Activated CD4-positive, alpha-beta T cell treated with anti-CD3 and anti-CD28 coated beads for 48 hours (primary cell): Measurements from ENCODE around the gene SPOCK1.
"Not testable (repeated sequence)": the region's sequence is repeated elsewhere in the genome, so short reads cannot be mapped to it uniquely, and the experiment has no call there.

Experiments
- DNase-seq: peaks from one replicate; pipeline ENCODE4 v3.0.0-alpha.2; 2020

Gene SPOCK1

DNA sequence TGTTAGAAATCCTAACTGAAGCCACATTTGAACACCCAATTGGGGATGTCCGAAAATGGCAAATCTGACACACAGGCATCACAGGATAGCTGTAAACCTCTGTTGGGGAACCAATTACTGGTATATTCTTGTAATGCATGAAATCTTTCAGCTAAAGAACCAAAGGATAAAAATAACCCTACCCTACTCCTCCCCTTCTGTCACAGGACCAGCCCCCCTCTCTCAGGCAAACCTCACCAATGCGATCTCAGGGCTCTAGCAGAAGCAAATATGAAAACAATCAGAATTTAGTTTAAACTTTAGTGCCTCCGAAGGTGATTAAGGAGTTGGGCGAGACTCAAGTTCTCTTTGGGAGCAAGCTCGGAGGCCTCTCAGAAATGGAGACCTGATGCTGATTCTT, 499.3 kb downstream of the SPOCK1 start:
- no peak for DNase-seq

DNA sequence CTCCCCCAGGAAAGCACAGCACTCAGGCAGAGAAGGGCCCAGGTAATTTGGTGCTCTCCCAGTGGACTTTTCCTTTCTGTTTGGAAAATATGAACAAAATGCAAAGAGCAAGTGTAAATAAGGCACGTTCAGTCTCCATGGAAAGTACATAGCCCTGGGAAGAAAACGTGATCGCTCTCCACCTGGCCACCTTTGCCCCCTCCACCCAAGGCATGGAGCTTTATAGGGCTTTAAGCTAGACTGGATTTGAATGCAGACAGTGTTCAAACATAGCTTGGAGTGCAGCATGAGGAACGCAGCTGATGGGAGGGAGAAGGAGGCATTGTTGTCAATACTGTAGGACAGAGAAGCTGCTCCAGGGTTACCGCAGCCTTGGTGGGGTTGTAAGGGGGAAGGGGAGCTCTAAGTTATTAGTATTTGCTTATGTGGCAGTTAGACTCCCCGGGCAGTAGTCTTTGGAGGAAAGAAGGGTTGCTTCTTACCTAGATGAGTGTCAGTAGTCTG, 500.2 kb downstream of the SPOCK1 start:
- DNase-seq: no peak

DNA sequence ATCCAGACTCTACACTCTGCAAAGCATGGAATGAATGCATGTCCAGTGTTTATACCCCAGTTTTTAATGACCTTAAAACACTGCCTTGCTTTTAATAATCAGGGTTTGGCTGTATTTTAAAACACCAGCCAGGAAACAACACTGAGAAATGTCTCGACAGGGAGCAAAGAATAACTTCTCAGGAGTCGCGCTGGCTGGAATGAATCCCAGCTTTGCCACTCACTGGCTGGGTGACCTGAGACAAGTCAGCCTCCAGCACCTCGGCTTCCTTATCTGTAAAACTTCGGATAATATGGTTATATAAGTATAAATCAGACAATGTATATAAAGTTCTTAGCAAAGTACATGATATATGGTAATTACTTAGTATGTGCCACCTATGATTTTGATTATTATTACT, 505.0 kb downstream of the SPOCK1 start:
- DNase-seq: no peak

DNA sequence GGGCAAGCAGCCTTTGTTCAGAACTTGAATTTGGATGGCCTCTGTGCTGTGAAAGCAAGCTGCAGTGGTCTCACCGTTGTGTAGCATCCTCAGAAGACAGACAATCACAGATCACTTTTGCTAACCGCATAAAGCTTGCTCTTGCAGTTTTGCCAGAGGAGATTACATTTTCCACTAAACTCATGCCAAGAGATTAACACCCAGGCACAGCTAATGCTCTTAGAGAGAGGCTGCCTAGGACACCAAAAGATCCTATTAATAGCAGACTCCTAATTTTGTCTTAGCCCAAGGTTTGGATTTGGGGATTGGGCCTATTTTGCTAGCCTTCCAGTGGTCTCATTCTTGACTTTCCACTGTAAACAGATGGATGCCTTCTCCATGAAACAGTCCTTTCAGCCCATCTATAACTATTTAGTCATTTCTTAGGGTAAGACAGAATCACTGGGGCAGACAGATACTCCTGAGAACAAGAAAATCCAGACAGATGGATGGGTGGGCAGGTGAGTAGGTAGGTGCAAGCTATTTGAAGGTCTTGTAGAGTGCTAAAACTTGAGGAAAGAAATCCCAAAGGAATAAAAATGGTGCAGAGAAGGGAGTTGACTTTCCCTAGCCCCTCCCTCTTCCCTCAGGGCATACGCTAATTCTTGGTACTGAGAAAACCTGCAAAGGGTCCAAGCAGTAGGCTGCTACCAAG, 506.2 kb downstream of the SPOCK1 start:
- no peak for DNase-seq

DNA sequence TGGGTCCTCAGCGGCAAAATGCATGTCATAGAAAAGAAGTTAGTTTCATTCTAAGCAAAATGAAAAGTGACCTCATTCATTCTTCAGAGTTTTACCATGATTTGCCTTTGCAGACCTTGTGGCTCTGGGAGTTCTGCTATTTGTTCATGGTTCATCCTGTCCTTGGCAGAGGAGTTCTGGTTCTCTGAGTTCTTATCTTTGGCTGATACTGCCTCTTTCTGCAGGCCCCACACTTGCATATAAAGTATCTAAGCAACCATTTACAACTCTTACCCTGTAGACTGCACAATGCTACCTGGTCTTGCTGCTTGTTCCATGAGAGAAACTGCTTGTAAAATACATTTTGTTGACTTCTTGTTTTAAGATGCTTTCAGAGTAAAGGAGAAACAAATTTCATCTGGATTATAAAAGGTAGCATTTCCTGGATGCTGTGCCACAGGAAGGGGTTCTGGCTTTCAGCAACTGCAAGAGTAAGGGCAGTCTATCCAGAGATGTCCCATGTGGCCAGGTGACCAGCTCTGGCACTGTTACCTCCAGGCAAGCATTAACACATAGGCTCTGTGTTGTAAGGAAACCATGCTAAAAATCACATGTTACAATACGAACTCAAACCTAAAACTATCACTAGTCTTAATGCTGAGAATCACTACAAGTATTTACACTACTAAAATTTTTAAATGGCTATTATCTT, 513.2 kb downstream of the SPOCK1 start:
- DNase-seq: no peak

DNA sequence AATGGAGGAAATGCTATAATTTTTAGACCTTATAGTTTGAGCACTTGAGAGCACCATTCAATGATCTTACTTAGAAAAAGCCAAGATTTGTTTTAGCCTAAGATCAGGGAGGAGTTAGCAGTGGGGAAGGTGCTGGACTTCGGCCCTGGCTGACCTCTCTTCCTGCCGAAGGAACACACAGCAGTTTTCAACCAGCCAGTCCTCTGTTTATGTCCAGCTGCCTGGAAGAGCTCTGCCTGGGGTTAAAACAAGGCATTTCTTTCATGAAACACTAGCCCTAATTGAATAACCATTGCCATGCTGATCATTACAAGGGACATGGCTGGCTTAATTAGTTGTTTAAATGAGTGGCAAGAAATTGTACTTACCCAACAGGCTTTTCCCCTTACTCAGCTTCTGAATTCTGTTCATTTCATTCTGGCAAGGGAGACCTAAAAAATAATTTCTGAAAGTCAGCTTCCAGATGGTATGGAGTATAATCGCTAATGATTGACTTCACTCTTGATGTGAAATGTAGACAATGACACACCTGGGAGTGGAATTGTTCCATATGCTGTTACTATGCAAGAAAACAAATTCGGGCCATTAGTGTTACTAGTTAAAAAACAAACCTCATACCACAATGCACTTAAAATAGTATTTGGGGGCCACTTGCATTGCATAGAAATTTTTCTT, 514.2 kb downstream of the SPOCK1 start:
- no peak for DNase-seq

DNA sequence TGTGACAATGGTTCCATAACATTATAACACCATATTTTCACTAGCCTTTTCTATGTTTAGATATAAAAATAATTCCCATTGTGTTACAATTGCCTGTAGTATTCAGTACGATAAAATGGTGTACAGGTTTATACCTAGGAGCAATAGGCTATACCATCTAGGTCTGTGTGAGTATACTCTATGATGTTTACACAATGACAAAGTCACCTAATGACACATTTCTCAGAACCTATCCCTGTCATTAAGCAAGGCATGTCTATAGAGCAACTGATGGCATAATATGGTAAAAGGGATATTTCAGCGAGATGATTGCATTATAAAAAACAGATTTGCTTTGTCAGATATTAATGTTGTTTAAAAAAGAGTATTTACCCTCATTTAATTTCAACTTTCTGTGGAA, 517.2 kb downstream of the SPOCK1 start:
- DNase-seq: no peak

DNA sequence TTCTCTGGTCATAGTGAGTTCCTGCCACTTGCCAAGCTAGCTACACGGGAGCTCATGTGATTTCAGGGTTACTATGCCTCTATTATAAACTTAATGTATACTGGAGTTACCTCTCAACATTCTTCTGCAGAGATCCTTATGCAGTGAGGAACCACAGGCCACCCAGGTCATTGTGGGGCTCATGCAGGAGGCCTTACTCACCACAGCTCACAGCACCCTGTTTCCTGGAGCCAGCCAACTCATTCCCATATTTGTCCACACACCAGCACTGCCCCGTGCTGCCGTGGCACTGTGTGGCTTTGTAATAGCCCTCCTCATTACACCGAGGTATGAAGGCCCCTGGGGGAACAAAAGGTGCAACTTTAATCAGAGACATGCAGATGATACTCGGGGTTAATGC, 520.0 kb downstream of the SPOCK1 start:
- no peak for DNase-seq

DNA sequence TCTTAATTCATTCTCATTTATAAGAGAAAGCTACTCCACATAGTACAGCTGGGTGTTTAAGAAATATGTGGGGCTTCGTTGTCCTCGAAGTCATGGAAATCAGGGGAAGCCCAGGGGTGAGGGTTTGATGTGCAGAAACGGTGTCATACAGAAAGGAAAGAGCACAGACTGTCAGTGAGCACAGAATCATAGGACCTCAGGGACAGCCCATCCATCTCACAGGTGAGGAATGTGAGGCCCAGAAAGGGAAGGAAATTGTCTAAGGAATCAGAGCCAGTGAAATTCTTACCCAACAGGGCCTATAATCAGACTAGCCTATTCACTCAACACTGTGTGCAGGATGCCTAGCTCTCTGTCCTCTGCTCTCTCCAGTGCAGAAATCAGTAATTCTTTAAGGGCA, 535.6 kb downstream of the SPOCK1 start:
- no peak for DNase-seq

DNA sequence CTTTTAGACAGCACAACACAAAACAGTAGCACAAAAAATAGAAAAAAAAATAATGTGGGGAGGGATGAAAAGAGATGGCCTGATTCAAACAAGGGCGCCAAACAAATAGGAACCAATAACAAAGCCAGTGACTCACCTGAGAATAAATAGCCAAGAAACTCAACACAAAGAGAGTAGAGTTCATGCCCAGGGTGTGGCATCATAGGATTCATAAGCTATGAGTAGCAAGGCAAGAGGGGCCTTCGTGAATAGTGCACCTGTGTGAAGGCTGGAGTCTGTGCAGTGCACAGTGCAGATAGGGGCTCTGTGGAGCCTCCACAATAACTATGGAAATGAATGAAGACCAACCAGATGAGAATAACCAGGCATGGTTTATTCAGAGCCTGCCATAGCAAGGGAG, 541.7 kb downstream of the SPOCK1 start:
- no peak for DNase-seq

DNA sequence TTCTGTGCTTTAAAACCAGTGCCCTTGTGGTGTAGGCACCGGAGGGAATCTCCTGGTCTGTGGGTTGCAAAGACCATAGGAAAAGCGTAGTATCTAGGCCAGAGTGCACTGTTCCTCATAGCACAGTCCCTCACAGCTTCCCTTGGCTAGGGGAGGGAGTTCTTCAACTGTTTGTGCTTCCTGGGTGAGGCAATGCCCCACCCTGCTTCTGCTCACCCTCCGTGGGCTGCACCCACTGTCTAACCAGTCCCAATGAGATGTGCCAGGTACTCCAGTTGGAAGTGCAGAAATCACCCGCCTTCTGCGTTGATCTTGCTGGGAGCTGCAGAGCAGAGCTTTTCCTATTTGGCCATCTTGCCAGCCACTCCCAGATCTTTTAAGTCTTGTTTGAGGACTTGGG, 545.0 kb downstream of the SPOCK1 start:
- DNase-seq: not testable (repeated sequence)

DNA sequence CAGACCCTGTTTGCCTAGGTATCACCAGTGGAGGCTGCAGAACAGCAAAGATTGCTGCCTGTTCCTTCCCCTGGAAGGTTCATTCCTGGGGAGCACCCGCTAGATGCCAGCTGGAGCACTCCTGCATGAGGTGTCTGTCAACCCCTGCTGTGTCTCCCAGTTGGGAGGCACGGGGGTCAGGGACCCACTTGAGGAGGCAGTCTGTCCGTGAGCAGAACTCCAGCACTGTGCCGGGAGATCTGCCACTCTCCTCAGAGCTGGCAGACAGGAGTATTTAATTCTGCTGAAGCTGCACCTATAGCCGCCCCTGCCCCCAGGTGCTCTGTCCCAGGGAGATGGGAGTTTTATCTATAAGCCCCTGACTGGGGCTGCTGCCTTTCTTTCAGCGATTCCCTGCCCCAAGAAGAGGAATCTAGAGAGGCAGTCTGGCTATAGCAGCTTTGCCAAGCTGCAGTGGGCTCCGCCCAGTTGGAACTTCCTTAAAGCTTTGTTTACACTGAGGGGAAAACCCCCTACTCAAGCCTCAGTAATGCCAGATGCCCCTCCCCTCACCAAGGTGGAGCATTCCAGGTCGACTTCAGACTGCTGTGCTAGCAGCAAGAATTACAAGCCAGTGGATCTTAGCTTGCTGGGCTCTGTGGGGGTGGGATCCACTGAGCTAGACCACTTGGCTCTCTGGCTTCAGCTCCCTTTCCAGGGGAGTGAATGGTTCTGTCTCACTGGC, 545.6 kb downstream of the SPOCK1 start:
- DNase-seq: not testable (repeated sequence)

DNA sequence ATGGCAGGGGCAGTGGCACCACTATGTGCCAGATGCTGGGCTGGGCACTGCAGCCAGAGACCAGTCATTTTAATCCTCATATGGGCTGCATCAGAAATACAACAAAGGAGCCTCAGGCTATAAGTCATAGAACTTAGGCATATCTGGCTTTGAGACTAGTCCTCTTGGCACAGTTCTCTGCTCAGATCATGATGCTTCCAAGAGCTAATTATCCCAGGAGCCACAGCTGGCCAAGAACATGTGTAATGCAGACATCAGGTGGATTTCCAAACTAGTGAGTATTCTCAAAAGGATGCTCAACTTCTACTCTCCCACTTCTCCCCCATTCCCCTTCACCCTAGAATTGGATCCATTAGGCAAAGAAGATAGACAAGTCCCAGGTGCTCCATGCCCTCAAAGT, 571.6 kb downstream of the SPOCK1 start:
- DNase-seq: no peak

DNA sequence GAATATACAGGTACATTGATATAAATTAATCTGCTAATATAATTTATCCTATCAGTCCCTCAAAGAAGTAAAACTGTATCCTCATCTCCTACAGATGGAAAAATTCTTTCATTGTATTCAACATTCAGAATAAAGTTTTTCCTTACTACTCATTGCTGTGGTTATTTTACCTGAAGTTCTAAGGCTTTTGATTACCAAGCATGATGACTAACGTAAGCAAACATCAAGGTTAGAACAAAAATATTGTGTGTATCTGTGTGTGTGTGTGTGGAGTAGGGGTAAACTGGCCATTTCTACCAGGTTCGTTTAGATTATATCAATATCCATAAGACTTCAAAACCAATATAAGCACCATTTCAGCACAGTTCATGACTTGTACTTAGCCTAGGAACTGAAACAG, 573.1 kb downstream of the SPOCK1 start:
- DNase-seq: no peak
